HEK293 (cell line): ENCODE measurements around the gene MAP7.
"Not testable (repeated sequence)": the region's sequence is repeated elsewhere in the genome, so short reads cannot be mapped to it uniquely, and the experiment has no call there.

Experiments
- CTCF ChIA-PET: fragments of 350-600 bp; formaldehyde crosslinking; extraction: SDS; loops from one replicate; lab custom pipeline; 2021; ENCODE audit warnings: antibody characterized with exemption; lab: Yijun Ruan, JAX
- POLR2A ChIA-PET: fragments of 300-600 bp; formaldehyde crosslinking; extraction: SDS; loops from one replicate; lab custom pipeline; 2020; ENCODE audit warnings: antibody characterized with exemption, inconsistent platforms; lab: Yijun Ruan, JAX
- H3K27ac ChIP-seq: fragments of 200-500 bp; sonication (Bioruptor generic); 2 replicates; pipeline ENCODE4 v1.5.1; 2014; ENCODE audit warnings: low read depth, low read length, control low read depth, inconsistent platforms; ENCODE audit errors: extremely low read depth
- H3K36me3 ChIP-seq, 2 experiments: fragments of 200-500 bp in 1 of 2; sonication (Bioruptor generic) in 1 of 2; 1 replicate in 1 of 2; 2 replicates in 1 of 2; pipeline ENCODE4 v1.5.1; 2014 to 2017; ENCODE audit warnings: inconsistent platforms in 2 of 2, low read length in 2 of 2; ENCODE audit not compliant: control insufficient read depth in 2 of 2, insufficient read depth in 1 of 2
- H3K4me1 ChIP-seq: fragments of 200-500 bp; sonication (Bioruptor generic); 2 replicates; pipeline ENCODE4 v1.5.1; 2014; ENCODE audit warnings: mild to moderate bottlenecking, low read length, inconsistent platforms; ENCODE audit not compliant: control insufficient read depth, insufficient read depth
- H3K4me3 ChIP-seq: 2 replicates; pipeline ENCODE4 v1.5.1; 2011; ENCODE audit warnings: low read depth, mild to moderate bottlenecking, control low read depth, low read length, moderate library complexity
- H3K9me3 ChIP-seq: fragments of 200-500 bp; sonication (Bioruptor generic); 2 replicates; pipeline ENCODE4 v1.5.1; 2014; ENCODE audit warnings: low read depth, low read length, inconsistent platforms; ENCODE audit not compliant: control insufficient read depth, insufficient read depth
- MEIS1 ChIP-seq: sonication (generic); formaldehyde crosslinking; IDR thresholded peaks from 2 replicates; pipeline ENCODE4 v1.8.1; 2022; ENCODE audit warnings: missing genetic modification reagents, mild to moderate bottlenecking, borderline replicate concordance
- MYNN ChIP-seq: fragments of 450-650 bp; formaldehyde crosslinking; IDR thresholded peaks from 2 replicates; pipeline ENCODE4 v1.5.1; 2016; ENCODE audit warnings: missing biosample characterization, missing genetic modification characterization, borderline replicate concordance
- MZF1 ChIP-seq: fragments of 450-650 bp; formaldehyde crosslinking; IDR thresholded peaks from 2 replicates; pipeline ENCODE4 v1.5.1; 2017; ENCODE audit warnings: missing biosample characterization, missing genetic modification characterization, borderline replicate concordance
- OSR2 ChIP-seq: fragments of 450-650 bp; formaldehyde crosslinking; IDR thresholded peaks from 2 replicates; pipeline ENCODE4 v1.5.1; 2016; ENCODE audit warnings: missing biosample characterization, missing genetic modification characterization
- TCF7L2 ChIP-seq: IDR thresholded peaks from 2 replicates; pipeline ENCODE4 v1.6.1; 2011; ENCODE audit warnings: low read depth, mild to moderate bottlenecking, inconsistent platforms, low read length, moderate library complexity, borderline replicate concordance
- YY2 ChIP-seq: fragments of 450-650 bp; formaldehyde crosslinking; IDR thresholded peaks from 2 replicates; pipeline ENCODE4 v1.5.1; 2016; ENCODE audit warnings: missing biosample characterization, missing genetic modification characterization
- ZBTB1 ChIP-seq: fragments of 450-650 bp; formaldehyde crosslinking; IDR thresholded peaks from 2 replicates; pipeline ENCODE4 v1.5.1; 2016; ENCODE audit warnings: missing biosample characterization, missing genetic modification characterization
- ZBTB26 ChIP-seq: fragments of 450-650 bp; formaldehyde crosslinking; optimal IDR thresholded peaks from 2 replicates; pipeline ENCODE3; 2016; ENCODE audit warnings: missing biosample characterization, mild to moderate bottlenecking, missing genetic modification characterization
- ZEB2 ChIP-seq: fragments of 450-650 bp; formaldehyde crosslinking; IDR thresholded peaks from 2 replicates; pipeline ENCODE4 v1.5.1; 2016; ENCODE audit warnings: missing biosample characterization, missing genetic modification characterization
- ZNF112 ChIP-seq: fragments of 450-650 bp; formaldehyde crosslinking; IDR thresholded peaks from 2 replicates; pipeline ENCODE4 v1.5.0; 2017; ENCODE audit warnings: missing biosample characterization, missing genetic modification characterization
- ZNF121 ChIP-seq: fragments of 450-650 bp; formaldehyde crosslinking; IDR thresholded peaks from 2 replicates; pipeline ENCODE4 v1.5.1; 2016; ENCODE audit warnings: missing biosample characterization, missing genetic modification characterization
- ZNF133 ChIP-seq: fragments of 450-650 bp; formaldehyde crosslinking; IDR thresholded peaks from 2 replicates; pipeline ENCODE4 v1.5.1; 2016; ENCODE audit warnings: missing biosample characterization, missing genetic modification characterization
- ZNF239 ChIP-seq: fragments of 450-650 bp; formaldehyde crosslinking; IDR thresholded peaks from 2 replicates; pipeline ENCODE4 v1.5.1; 2016; ENCODE audit warnings: missing biosample characterization, missing genetic modification characterization
- ZNF24 ChIP-seq: fragments of 450-650 bp; formaldehyde crosslinking; IDR thresholded peaks from 2 replicates; pipeline ENCODE4 v1.5.1; 2016; ENCODE audit warnings: missing biosample characterization, missing genetic modification characterization
- ZNF335 ChIP-seq: fragments of 450-650 bp; formaldehyde crosslinking; conservative IDR thresholded peaks from 2 replicates; pipeline ENCODE4 v1.5.1; 2016; ENCODE audit warnings: missing biosample characterization, missing genetic modification characterization
- ZNF350 ChIP-seq: fragments of 450-650 bp; formaldehyde crosslinking; IDR thresholded peaks from 2 replicates; pipeline ENCODE4 v1.5.0; 2017; ENCODE audit warnings: missing biosample characterization, mild to moderate bottlenecking, missing genetic modification characterization
- ZNF449 ChIP-seq: fragments of 450-650 bp; formaldehyde crosslinking; IDR thresholded peaks from 2 replicates; pipeline ENCODE4 v1.5.1; 2017; ENCODE audit warnings: missing biosample characterization, mild to moderate bottlenecking, missing genetic modification characterization, moderate library complexity
- ZNF488 ChIP-seq: fragments of 450-650 bp; formaldehyde crosslinking; IDR thresholded peaks from 2 replicates; pipeline ENCODE4 v1.5.1; 2016; ENCODE audit warnings: missing biosample characterization, missing genetic modification characterization
- ZNF501 ChIP-seq: fragments of 450-650 bp; formaldehyde crosslinking; IDR thresholded peaks from 2 replicates; pipeline ENCODE4 v1.5.1; 2016; ENCODE audit warnings: missing biosample characterization, missing genetic modification characterization
- ZNF558 ChIP-seq: fragments of 450-650 bp; formaldehyde crosslinking; IDR thresholded peaks from 2 replicates; pipeline ENCODE4 v1.5.1; 2016; ENCODE audit warnings: missing biosample characterization, missing genetic modification characterization
- ZNF621 ChIP-seq: fragments of 450-650 bp; formaldehyde crosslinking; IDR thresholded peaks from 2 replicates; pipeline ENCODE4 v1.5.1; 2017; ENCODE audit warnings: missing biosample characterization, missing genetic modification characterization
- ZNF658 ChIP-seq: fragments of 450-650 bp; formaldehyde crosslinking; IDR thresholded peaks from 2 replicates; pipeline ENCODE4; 2016; ENCODE audit warnings: missing biosample characterization, missing genetic modification characterization
- ZNF76 ChIP-seq: fragments of 450-650 bp; formaldehyde crosslinking; IDR thresholded peaks from 2 replicates; pipeline ENCODE4; 2016; ENCODE audit warnings: low read depth, missing biosample characterization, missing genetic modification characterization, borderline replicate concordance

Gene MAP7

GRCh38 chr6:136491754-136492153, 58.5 kb downstream of the MAP7 start:
- H3K4me1 ChIP-seq, result 0 out of 2 replicates have a peak, but pooled peaks cover 4% of the 10 kb centered on the region
- CTCF ChIA-PET, result interaction anchor here (0.9 kb wide), 1 partner anchor 35 kb away, joined by 3 read pairs; no protein-coding TSS in a partner anchor
- no peak overlapping the region for H3K4me3 ChIP-seq
- no peaks in the 10 kb centered on the region for H3K9me3 ChIP-seq
- TF ChIP-seq ZNF76 (tag by site-specific recombination), result no peak
- TF ChIP-seq ZNF121 (tag by site-specific recombination), result no peak
- TF ChIP-seq MZF1 (tag by site-specific recombination), result no peak
- TF ChIP-seq ZNF501, result no peak
- TF ChIP-seq ZBTB1, result no peak
- TF ChIP-seq ZNF488 (tag by site-specific recombination), result no peak
- no peak for TF ChIP-seq ZEB2 (tag by site-specific recombination)
- no peak for TF ChIP-seq YY2
- TF ChIP-seq ZNF658 (tag by site-specific recombination), result no peak
- no peak for TF ChIP-seq MEIS1
- TF ChIP-seq ZNF621 (tag by site-specific recombination), result no peak
- no peak for TF ChIP-seq ZNF24 (tag by site-specific recombination)
- TF ChIP-seq OSR2 (tag by site-specific recombination), result no peak
- TF ChIP-seq ZNF350 (tag by site-specific recombination), result no peak
- no peak for TF ChIP-seq MYNN (tag by site-specific recombination)
- no peak for TF ChIP-seq TCF7L2
- TF ChIP-seq ZNF112 (tag by site-specific recombination), result no peak
- TF ChIP-seq, all 188 proteins: peak for 0
- H3K27ac ChIP-seq, result no peak overlapping the region
- no peaks in the 10 kb centered on the region for H3K36me3 ChIP-seq
- POLR2A ChIA-PET, result no interaction called here

- Histone ChIP-seq H3K4me3 (no peak overlapping the region), H3K9me3 (no peaks in the 10 kb centered on the region)
- TF ChIP-seq ZBTB26 (no peak), ZNF335 (tag by site-specific recombination) (no peak), ZNF239 (no peak), ZNF24 (tag by site-specific recombination) (no peak), ZNF449 (tag by site-specific recombination) (no peak), ZNF558 (no peak), ZNF488 (tag by site-specific recombination) (no peak), ZNF133 (tag by site-specific recombination) (no peak)
- TF ChIP-seq, all 188 proteins: peak for 0
- CTCF ChIA-PET, result interaction anchor here (0.9 kb wide), 1 partner anchor 35 kb away, joined by 3 read pairs; no protein-coding TSS in a partner anchor
- Histone ChIP-seq H3K4me1 (0 out of 2 replicates have a peak, but pooled peaks cover 4% of the 10 kb centered on the region), H3K36me3 (no peaks in the 10 kb centered on the region), H3K27ac (no peak overlapping the region)
- POLR2A ChIA-PET, result no interaction called here
Observed at GRCh38 chr6:136491251-136491650, 59.0 kb downstream of the MAP7 start.

GRCh38 chr6:136489689-136490033, 60.6 kb downstream of the MAP7 start:
- H3K4me1 ChIP-seq, H3K4me3 ChIP-seq, POLR2A ChIA-PET, H3K36me3 ChIP-seq, H3K27ac ChIP-seq, H3K9me3 ChIP-seq: not testable (repeated sequence)
- CTCF ChIA-PET, result interaction anchor here (0.6 to 1.3 kb wide), 3 partner anchors 58 to 1415 kb away, joined by 3 to 5 read pairs (median 3); no protein-coding TSS in a partner anchor
